DND-41 (cell line): ENCODE data around the gene COL6A6.

ENCODE experiments used
- ATAC-seq: fragments of 200-7000 bp; cut with Tn5 transposase; 3 replicates; pipeline ENCODE4 v1.9.1; 2021; ENCODE audit warnings: low read depth; ENCODE audit not compliant: insufficient read depth
- DNase-seq: peaks from one replicate; pipeline ENCODE4 v3.0.0-alpha.2; 2020
- H2AFZ ChIP-seq: 2 replicates; pipeline ENCODE4 v1.6.0; 2012; ENCODE audit warnings: low read depth, low read length
- H3K27ac ChIP-seq: 2 replicates; pipeline ENCODE4 v1.5.1; 2012; ENCODE audit warnings: low read length, inconsistent platforms
- H3K27me3 ChIP-seq: fragments of 200-600 bp; sonication (generic); 2 replicates; pipeline ENCODE4 v1.6.0; 2012; ENCODE audit warnings: low read length, mild to moderate bottlenecking, inconsistent platforms; ENCODE audit not compliant: insufficient read depth, poor library complexity
- H3K36me3 ChIP-seq: 2 replicates; pipeline ENCODE4 v1.5.1; 2012; ENCODE audit warnings: low read length, inconsistent platforms; ENCODE audit not compliant: insufficient read depth
- H3K4me1 ChIP-seq: 2 replicates; pipeline ENCODE4 v1.5.1; 2012; ENCODE audit warnings: mild to moderate bottlenecking, low read length; ENCODE audit not compliant: insufficient read depth
- H3K4me2 ChIP-seq: 2 replicates; pipeline ENCODE4 v1.6.0; 2012; ENCODE audit warnings: mild to moderate bottlenecking, moderate library complexity, low read length, inconsistent platforms; ENCODE audit not compliant: insufficient read depth
- H3K4me3 ChIP-seq, 2 experiments: fragments of 200-600 bp in 1 of 2; shearing (Covaris generic) in 1 of 2; 2 replicates each; pipeline ENCODE4 v1.5.1; 2012 to 2016; ENCODE audit warnings: inconsistent platforms in 2 of 2, low read length in 2 of 2, mild to moderate bottlenecking in 2 of 2, low read depth in 1 of 2, moderate library complexity in 1 of 2
- H3K79me2 ChIP-seq: 2 replicates; pipeline ENCODE4 v1.6.0; 2012; ENCODE audit warnings: low read length, inconsistent platforms; ENCODE audit not compliant: insufficient read depth
- H3K9ac ChIP-seq: 2 replicates; pipeline ENCODE4 v1.6.0; 2012; ENCODE audit warnings: low read depth, mild to moderate bottlenecking, inconsistent platforms, low read length, moderate library complexity
- H3K9me3 ChIP-seq: 2 replicates; pipeline ENCODE4 v1.5.1; 2012; ENCODE audit warnings: low read length, moderate library complexity, mild to moderate bottlenecking, inconsistent platforms; ENCODE audit not compliant: insufficient read depth, severe bottlenecking
- H4K20me1 ChIP-seq: 2 replicates; pipeline ENCODE4 v1.6.0; 2012; ENCODE audit warnings: low read length; ENCODE audit not compliant: insufficient read depth
- EZH2 ChIP-seq: IDR thresholded peaks from 3 replicates; pipeline ENCODE4 v1.6.1; 2012; ENCODE audit warnings: borderline replicate concordance, low read depth, mild to moderate bottlenecking, moderate library complexity, low read length, inconsistent platforms; ENCODE audit not compliant: severe bottlenecking
- TF ChIP-seq, protein P1 (sequence below): IDR thresholded peaks from 2 replicates; pipeline ENCODE4 v1.5.1; 2012; ENCODE audit warnings: borderline replicate concordance, low read length, moderate library complexity, mild to moderate bottlenecking; ENCODE audit not compliant: poor library complexity, severe bottlenecking; ENCODE audit errors: extremely low read depth

COL6A6 gene

GRCh38 chr3:130514681-130515080 lies 2.3 kb upstream of the COL6A6 start:
- peaks cover 7% of the 10 kb centered on the region for H3K27me3 ChIP-seq
- H4K20me1 ChIP-seq = no peaks in the 10 kb centered on the region
- no peak overlapping the region for H3K4me2 ChIP-seq

DNA sequence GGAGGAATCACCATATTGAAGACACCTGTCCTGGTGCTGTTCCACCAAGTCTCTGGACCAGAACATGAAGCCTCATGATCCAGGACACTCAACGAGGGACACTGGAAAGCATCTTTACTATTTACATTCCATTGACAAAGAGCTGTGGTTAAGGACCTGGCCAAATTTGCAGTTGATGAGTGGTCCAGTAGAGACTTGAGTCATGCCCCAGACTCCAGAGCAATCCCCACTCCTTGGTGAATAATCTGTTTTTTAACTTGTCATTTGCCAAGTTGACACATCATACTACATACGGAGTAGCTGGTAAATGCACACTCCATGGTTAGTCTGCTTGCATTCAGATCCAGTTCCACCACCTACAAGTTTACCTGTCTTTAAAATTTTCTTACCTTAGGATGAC lies 1.2 kb upstream of the COL6A6 start:
- H3K27me3 ChIP-seq = peaks cover 10% of the 10 kb centered on the region
- TF ChIP-seq, protein P1, sequence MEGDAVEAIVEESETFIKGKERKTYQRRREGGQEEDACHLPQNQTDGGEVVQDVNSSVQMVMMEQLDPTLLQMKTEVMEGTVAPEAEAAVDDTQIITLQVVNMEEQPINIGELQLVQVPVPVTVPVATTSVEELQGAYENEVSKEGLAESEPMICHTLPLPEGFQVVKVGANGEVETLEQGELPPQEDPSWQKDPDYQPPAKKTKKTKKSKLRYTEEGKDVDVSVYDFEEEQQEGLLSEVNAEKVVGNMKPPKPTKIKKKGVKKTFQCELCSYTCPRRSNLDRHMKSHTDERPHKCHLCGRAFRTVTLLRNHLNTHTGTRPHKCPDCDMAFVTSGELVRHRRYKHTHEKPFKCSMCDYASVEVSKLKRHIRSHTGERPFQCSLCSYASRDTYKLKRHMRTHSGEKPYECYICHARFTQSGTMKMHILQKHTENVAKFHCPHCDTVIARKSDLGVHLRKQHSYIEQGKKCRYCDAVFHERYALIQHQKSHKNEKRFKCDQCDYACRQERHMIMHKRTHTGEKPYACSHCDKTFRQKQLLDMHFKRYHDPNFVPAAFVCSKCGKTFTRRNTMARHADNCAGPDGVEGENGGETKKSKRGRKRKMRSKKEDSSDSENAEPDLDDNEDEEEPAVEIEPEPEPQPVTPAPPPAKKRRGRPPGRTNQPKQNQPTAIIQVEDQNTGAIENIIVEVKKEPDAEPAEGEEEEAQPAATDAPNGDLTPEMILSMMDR = no peak
- no peak for TF ChIP-seq EZH2

More at GRCh38 chr3:130514681-130515080, 2.3 kb upstream of the COL6A6 start:
- Histone ChIP-seq H3K9me3 (no peaks in the 10 kb centered on the region), H3K79me2 (no peaks in the 10 kb centered on the region), H3K4me1 (no peaks in the 10 kb centered on the region), H3K36me3 (no peaks in the 10 kb centered on the region), H3K4me3 (no peak overlapping the region), H3K9ac (no peak overlapping the region), H2AFZ (no peak overlapping the region), H3K27ac (no peak overlapping the region)
- ATAC-seq (no peak), DNase-seq (no peak)
- TF ChIP-seq EZH2 = no peak
- TF ChIP-seq, protein P1 = no peak

DNA sequence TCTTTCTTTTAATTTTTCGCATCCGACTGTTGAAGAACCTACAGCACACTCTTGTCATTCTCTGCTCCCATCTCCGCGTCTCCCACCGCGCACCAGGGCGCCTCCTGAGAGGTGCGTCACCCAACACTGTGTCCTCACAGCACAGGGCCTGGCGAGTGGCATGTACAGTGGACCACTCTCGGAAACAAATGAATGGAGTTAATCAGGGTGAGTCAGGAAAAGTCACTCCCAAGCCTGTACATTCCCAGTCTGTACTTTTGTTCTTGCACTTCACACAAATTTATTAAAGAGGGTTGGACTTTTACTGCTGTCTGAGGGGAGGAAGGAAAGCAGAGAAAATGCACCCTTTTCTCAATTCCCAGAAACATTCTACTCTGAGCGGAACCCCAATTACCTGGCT lies 625 bp downstream of the COL6A6 start:
- DNase-seq = no peak
- H3K9ac ChIP-seq = no peak overlapping the region

More for the DNA sequence above, 1.2 kb upstream of the COL6A6 start:
- no peak overlapping the region for H3K9ac ChIP-seq
- H3K36me3 ChIP-seq = no peaks in the 10 kb centered on the region
- H3K9me3 ChIP-seq = no peaks in the 10 kb centered on the region
- H3K4me1 ChIP-seq = no peaks in the 10 kb centered on the region
- H2AFZ ChIP-seq = no peak overlapping the region
- H3K4me3 ChIP-seq = no peak overlapping the region
- ATAC-seq (no peak), DNase-seq (no peak)
- no peak overlapping the region for H3K27ac ChIP-seq
- no peaks in the 10 kb centered on the region for H3K79me2 ChIP-seq
- H3K4me2 ChIP-seq = no peak overlapping the region
- H4K20me1 ChIP-seq = no peaks in the 10 kb centered on the region

More for the DNA sequence above, 625 bp downstream of the COL6A6 start:
- H3K4me2 ChIP-seq = no peak overlapping the region
- H2AFZ ChIP-seq = no peak overlapping the region
- H3K4me3 ChIP-seq = no peak overlapping the region
- TF ChIP-seq, protein P1 = no peak
- no peak for TF ChIP-seq EZH2
- H3K9me3 ChIP-seq = no peaks in the 10 kb centered on the region
- no peak for ATAC-seq
- peaks cover 19% of the 10 kb centered on the region for H3K27me3 ChIP-seq
- H4K20me1 ChIP-seq = no peaks in the 10 kb centered on the region
- no peaks in the 10 kb centered on the region for H3K79me2 ChIP-seq
- no peaks in the 10 kb centered on the region for H3K36me3 ChIP-seq
- H3K27ac ChIP-seq = no peak overlapping the region
- H3K4me1 ChIP-seq = no peaks in the 10 kb centered on the region
